LoVo (cell line): ENCODE results near the gene ZNF675.
"Not testable (repeated sequence)": the region's sequence is repeated elsewhere in the genome, so short reads cannot be mapped to it uniquely, and the experiment has no call there.

Experiments used
- DNase-seq: peaks from one replicate; pipeline ENCODE4 v3.0.0-alpha.2; 2016; ENCODE audit warnings: low spot score

ZNF675 gene

DNA sequence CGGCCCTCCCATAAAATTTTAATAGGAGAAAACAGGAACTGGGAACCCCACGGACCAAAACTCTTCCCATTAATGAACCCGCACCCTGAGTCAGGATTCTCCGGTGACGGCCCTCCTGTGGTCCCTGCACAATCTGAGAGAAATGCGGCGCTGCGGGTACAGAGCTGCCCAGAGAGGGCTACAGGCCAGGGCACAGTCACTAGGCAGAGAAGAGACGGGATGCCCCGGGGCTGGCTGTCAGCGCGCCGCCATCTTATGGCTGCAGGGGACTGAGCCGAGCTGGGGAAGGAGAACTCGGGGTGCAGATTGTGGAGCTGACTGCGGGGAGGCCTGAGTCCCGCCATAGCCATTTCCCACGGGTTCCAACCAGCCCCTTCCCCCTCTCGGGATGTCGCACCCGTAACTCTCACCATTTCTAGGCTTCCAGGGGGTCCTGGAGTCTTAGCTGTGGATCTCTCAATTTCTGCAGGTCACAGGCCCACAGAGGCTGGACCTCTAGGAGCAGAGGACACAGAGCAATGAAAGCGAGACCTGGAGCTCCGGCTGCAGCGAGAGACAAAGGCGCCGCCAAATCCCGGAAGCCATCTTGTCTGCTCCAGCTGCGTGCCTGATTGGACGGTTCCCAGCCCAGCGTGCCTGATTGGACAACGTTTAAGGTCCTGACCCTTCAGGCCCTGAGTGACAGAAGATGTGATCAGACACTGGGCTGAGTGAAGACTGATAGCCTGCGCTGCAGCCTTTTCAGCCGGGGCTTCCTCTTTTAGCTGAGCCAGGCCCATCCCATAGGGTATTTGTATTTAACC, at the start of gene ZNF675:
ZNF675 (minus strand) TSS at position 592 of the 803 bp plus-strand sequence; CDS start at position 413, 179 bp downstream.
- DNase-seq, result peak; percentile 15

DNA sequence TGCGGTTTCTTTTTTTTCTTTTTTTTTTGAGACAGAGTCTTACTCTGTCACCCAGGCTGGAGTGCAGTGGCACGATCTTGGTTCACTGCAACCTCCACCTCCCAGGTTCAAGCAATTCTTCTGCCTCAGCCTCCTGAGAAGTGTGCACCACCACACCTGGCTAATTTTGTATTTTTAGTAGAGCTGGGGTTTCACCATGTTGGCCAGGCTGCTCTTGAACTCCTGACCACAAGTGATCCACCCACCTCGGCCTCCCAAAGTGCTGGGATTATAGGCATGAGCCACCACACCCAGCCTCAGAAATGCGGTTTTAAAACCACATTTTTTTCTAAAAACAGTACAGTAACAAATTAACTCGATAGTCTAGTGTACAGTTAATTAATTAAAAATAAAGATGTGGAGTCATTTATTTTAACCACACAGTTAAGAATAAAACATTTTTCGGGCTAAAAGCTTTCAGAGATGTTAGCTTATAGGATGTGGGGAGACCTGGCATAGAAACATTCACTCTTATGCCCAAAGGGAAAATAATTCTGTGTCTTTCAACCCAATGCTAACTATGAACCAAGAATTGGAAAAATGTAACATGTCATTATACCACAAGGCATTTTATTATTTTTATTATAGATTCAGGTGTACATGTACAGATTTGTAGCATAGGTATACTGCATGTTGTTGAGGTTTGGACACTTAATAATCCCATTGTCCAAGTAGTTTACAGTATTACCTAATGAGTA, 43.9 kb upstream of the ZNF675 start:
- not testable (repeated sequence) for DNase-seq

DNA sequence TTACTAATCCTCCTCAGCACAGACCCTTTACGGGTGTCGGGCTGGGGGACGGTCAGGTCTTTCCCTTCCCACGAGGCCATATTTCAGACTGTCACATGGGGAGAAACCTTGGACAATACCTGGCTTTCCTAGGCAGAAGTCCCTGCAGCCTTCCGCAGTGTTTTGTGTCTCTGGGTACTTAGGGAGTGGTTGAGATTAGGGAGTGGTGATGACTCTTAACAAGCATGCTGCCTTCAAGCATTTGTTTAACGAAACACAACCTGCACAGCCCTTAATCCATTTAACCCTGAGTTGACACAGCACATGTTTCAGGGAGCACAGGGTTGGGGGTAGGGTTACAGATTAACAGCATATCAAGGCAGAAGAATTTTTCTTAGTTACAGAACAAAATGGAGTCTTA, 37.1 kb upstream of the ZNF675 start:
- DNase-seq, result not testable (repeated sequence)

DNA sequence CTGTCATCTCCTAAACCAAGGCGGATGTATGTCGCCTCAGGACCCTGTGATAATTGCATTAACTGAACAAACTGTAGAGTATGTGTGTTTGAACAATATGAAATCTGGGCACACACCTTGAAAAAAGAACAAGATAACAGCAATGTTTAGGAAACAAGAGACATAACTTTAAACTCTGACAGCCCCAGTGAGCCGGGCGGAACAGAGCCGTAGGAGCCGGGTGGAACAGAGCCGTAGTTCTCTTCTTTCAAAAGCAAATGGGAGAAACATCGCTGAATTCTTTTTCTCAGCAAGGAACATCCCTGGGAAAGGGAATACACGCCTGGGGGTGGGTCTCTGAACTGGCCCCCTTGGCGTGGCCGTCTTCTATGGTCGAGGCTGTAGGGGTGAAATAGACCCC, 31.8 kb upstream of the ZNF675 start:
- DNase-seq, result no peak

DNA sequence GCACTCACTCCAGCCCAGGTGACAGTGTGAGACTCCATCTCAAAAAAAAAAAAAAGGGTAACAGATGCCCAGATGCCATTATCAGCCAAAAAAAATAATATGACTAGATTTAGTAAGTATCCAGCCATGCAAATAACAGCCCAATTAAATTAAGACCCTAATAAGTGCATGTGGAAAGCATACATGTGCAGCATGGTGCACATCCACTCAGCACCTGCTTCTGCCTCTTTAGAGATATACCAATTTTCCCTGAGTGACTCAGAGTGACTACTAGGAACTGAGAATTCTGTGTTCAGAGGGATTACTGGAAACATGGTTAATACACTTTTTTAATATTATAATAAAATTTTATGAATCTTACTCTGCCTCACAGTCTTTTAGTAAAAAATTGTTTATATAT, 29.8 kb upstream of the ZNF675 start:
- no peak for DNase-seq

DNA sequence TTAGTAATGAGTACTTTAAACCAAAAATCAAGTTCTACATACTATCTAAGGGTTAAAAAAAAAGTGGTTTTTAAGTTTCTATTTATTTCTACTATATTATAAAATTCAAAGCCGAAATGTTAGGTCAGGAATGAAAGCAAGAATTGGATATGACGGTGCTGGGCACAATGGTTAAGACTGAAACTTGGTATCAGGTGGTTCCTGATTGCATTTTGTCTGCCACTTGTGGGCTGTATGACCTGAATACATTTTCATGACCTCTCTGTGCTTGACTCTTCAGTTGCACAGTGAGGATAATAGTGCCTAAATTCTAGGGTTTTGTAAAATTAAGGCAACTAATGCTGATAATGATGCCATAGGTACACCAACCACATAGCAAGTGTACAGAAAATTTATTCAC, 22.3 kb upstream of the ZNF675 start:
- no peak for DNase-seq

DNA sequence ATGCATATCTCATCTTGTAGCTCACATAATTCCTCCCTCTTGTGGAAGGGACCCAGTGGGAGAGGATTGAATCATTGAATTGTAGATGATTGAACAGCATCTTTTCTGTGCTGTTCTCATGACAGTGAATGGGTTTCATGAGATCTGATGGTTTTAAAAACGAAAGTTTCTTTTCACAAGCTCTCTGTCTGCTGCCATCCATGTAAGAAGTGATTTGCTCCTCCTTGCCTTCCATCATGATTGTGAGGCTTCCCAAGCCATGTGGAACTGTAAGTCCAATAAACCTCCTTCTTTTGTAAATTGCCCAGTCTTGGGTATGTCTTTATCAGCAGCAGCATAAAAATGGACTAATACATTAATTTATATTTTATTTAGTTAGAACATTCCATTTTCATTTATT, 19.6 kb upstream of the ZNF675 start:
- no peak for DNase-seq

DNA sequence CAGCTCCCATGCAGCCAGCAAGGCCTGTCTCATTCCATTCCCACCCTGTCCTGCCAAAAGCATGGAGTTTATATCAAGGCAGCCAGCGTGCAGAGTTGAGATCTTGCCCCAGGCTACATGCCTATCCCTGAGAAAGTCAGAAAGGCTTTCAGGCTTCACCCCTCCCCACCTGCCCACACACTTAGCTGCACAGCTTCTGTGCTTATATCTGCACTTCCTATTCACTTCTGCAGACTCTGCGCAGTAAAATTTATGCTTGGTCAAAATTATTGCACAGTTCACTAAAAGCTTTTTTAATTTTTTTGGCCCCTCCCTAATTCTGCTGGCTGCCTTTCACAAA, 12.5 kb upstream of the ZNF675 start:
- DNase-seq, result no peak

DNA sequence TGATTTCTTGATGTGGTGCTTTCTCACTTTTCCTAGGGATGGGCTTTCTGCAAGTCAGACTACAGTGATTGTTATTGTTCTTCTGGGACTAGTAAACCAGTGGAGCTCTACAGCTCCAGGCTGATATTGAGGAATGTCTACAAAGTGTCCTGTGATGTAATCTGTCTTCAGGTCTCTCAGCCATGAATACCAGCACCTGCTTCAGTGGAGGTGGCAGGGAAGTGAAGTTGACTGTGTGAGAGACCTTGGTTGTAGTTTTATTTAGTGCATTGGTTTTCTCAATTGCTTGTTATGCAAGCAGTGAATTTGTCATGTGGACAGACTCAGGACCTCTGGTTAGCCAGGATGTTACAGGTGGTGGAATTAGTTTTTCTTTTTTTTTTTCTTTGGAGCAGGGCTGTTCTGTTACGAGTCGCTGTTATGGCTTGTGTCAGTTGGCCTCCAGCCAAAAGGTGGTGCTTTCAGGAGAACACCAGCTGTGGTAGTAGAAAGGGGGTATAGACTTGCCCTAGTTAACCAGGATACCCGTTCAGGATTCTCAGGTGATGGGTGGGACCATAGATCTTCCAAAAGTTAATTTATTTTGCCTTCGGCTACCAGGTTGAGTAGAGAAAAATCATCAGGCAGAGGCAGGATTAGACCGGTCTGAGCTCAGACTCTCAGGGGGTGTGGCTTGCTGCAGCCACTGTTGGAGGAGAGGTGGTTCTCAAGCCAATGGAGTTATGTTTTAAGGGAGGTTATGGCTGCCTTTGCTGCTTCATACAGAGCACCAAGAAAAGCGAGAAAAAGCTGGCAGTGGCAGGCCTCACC, 11.9 kb upstream of the ZNF675 start:
- no peak for DNase-seq

DNA sequence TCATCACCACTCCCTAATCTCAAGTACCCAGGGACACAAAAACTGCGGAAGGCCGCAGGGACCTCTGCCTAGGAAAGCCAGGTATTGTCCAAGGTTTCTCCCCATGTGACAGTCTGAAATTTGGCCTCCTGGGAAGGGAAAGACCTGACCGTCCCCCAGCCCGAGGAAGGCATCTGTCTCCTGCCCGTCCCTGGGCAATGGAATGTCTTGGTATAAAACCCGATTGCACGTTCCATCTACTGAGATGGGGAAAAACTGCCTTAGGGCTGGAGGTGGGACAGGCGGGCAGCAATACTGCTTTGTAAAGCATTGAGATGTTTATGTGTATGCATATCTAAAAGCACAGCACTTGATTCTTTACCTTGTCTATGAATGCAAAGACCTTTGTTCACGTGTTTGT, 5.9 kb upstream of the ZNF675 start:
- not testable (repeated sequence) for DNase-seq

DNA sequence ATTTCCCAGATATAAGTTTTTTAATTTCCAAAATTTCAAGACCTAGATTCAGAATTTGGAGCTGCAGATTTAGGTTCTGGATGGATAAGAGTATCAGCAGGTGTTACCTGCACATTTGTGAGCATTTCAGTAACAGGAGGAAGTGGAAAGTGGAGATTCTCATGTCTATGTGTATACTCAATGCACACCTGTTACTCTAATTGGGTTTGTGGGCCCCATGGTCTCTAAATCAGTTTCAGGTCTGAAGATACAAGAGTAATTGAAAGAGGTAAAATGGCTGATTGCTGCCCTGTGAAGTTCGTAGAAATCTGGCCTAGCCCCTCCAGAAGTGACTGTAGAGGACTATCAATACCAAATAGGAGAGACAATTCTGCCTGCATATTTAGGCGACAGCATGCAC, 13.9 kb downstream of the ZNF675 start:
- no peak for DNase-seq

DNA sequence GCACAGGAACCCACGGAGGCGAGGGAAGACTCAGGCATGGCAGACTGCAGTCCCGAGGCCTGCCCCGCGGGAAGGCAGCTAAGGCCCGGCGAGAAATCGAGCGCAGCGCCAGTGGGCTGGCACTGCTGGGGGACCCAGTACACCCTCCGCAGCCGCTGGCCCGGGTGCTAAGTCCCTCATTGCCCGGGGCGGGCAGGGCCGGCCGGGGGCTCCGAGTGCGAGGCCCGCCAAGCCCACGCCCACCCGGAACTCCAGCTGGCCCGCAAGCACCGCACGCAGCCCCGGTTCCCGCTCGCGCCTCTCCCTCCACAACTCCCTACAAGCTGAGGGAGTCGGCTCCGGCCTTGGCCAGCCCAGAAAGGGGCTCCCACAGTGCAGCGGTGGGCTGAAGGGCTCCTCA, 18.4 kb downstream of the ZNF675 start:
- not testable (repeated sequence) for DNase-seq

DNA sequence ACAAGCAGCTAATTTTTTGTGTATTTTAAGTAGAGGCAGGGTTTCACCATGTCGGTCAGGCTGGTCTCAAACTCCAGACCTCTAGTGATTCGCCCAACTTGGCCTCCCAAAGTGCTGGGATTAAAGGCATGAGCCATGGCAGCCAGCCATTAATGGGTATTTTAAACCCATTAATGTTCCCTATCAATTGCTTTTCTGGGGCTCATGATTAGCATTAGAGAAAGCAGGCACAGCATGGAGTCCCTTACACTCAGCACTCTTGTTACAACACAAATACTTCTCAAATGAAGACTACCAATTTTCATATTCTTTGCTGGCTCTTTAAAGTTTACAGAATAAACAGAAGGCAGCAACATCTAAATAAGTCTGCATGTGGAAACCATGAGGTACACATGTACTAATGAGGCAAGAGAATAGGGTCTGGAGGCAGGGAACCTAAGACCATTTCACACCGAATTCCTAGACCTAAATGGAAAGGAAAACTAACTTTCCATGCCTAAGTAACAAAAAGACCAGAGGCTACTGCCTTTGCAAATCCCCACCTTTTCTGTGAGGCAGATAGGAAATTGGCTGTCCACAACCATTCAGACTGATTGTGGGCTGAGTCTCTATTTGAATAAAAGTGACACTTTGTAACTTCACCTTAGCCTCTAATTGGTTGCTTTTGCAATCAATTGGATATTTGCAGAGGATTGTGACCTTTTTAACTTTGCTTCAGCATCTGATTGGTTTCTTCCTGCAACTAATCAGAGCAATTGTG, 21.2 kb downstream of the ZNF675 start:
- no peak for DNase-seq

DNA sequence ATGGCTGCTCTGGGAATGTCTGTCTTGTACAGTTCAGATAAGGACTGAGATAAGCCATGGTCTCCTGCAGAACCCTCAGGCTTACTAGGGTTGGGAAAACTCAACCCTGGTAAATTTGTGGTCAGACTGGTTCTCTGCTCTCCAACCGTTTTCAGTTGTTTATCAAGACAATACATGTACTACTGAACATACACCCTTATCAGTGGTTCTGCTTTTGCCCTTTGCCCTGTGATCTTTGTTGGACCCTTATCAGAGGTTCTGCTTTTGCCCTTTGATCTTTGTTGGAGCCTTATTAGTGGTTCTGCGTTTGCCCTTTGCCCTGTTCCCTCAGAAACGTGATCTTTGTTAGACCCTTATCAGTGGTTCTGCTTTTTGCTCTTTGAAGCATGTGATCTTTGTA, 37.2 kb downstream of the ZNF675 start:
- not testable (repeated sequence) for DNase-seq
